ENCODE results near the gene DYTN. TPM values are rescaled to one million over a fixed set of nuclear protein-coding genes. Genes with fewer than 3 reads are reported as not detected.

DYTN gene, protein sequence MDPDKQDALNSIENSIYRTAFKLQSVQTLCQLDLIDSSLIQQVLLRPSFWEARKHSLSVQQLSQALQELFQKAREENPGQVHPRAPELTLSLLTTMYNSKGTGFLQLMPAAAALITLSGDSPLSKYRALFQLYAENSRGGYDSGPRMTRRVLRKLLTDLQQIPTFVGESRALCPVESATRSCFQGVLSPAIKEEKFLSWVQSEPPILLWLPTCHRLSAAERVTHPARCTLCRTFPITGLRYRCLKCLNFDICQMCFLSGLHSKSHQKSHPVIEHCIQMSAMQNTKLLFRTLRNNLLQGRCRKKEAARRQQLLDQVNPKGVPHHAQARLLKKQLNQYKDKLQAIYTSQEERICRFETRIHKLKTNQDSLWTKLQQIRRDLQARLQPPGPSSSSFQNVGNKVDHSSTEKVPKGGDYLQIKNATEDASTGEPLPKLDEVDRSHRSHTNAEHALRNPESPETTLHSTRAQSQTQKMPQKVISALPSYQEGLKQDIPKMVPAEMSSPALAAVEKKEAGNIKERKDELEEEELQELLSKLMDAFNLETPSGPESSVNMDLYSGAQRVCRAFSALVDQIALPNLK
- not detected for total RNA-seq

DNA sequence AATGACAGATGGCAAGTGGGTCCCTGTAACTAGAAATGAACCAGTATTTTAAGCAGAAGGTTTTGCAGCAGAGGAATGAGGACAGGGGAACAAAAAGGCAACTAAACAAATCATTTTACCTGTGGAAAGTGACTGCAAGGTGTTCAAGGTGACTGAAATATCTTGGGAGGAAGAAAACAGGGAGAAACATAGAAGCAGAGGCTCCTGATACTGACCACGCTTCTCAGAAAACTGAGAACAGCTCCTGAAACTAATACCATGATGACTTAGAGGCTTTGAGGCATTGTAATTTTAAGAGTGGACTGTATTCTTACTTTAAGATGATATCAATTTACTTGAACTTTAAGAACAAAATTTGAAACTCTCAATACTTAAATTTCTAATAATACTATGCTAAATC, at the start of gene DYTN:
Gene DYTN (minus strand): TSS at position 101 of the 400 bp plus-strand sequence. CDS start 117 bp downstream, outside the sequence.
- no peaks in the 10 kb centered on the region for H3K27me3 ChIP-seq
- no peak within 1 kb of the TSS for H3K27ac ChIP-seq
- no peaks in the 10 kb centered on the region for H3K9me3 ChIP-seq
- H3K4me3 ChIP-seq = no peak within 1 kb of the TSS
- H3K36me3 ChIP-seq = no peaks in the 10 kb centered on the region
- no peak for DNase-seq (ENCODE audit: low spot score in 2 of 2)
- H3K4me1 ChIP-seq = no peaks in the 10 kb centered on the region
- intact Hi-C loops (cut with DNase I; ENCODE audit: low total_unique reads) = no loop called here
- TF ChIP-seq POLR2AphosphoS5 (IDR thresholded peaks at IDR 0.05) (no peak), POLR2A (IDR thresholded peaks at IDR 0.05) (no peak)
- TF ChIP-seq, protein P1, sequence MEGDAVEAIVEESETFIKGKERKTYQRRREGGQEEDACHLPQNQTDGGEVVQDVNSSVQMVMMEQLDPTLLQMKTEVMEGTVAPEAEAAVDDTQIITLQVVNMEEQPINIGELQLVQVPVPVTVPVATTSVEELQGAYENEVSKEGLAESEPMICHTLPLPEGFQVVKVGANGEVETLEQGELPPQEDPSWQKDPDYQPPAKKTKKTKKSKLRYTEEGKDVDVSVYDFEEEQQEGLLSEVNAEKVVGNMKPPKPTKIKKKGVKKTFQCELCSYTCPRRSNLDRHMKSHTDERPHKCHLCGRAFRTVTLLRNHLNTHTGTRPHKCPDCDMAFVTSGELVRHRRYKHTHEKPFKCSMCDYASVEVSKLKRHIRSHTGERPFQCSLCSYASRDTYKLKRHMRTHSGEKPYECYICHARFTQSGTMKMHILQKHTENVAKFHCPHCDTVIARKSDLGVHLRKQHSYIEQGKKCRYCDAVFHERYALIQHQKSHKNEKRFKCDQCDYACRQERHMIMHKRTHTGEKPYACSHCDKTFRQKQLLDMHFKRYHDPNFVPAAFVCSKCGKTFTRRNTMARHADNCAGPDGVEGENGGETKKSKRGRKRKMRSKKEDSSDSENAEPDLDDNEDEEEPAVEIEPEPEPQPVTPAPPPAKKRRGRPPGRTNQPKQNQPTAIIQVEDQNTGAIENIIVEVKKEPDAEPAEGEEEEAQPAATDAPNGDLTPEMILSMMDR (IDR thresholded peaks at IDR 0.05) = no peak

DNA sequence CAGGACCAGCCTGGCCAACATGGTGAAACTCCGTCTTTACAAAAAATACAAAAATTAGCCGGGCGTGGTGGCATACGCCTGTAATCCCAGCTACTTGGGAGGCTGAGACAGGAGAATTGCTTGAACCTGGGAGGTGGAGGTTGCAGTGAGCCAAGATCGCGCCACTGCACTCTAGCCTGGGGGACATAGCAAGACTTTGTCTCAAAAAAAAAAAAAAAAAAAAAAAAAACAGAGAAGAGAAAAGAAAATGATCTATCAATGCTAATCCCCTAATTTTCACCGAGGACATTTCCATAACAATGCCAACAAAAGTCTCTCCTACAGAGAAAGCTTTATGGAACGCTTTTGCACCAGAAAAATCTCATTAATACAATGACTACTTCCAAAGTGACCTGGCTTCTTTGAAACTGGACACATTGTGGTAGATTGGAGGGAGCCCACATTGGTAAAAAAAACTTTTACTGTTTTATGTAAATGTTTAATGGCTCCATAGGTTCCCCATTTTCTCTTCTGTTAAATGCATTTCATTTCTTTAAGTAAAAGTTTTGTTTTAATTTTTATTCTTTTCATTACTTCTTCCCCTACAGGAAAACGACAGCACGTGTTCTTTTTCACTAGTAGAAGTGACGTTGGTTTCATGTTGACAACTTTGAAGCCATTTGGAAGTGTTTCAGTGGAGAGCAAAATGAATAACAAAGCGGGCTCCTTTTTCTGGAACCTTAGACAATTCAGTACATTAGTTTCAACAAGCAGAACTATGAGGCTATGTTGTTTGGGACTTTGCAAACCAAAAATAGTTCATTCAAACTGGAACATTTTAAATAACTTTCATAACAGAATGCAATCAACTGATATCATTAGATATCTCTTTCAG, 48.1 kb upstream of the DYTN start:
- no peaks in the 10 kb centered on the region for H3K4me1 ChIP-seq
- TF ChIP-seq, protein P1 (IDR thresholded peaks at IDR 0.05) = no peak
- TF ChIP-seq POLR2A (IDR thresholded peaks at IDR 0.05) (no peak), POLR2AphosphoS5 (IDR thresholded peaks at IDR 0.05) (no peak)
- H3K9me3 ChIP-seq = no peaks in the 10 kb centered on the region
- intact Hi-C loops (cut with DNase I; ENCODE audit: low total_unique reads) = no loop called here
- H3K4me3 ChIP-seq = peak overlapping the region; percentile 73 to 85 (median 83)
- H3K36me3 ChIP-seq = no peaks in the 10 kb centered on the region
- no peaks in the 10 kb centered on the region for H3K27me3 ChIP-seq
- DNase-seq (ENCODE audit: low spot score in 2 of 2) = no peak
- peak overlapping the region; percentile 91 to 94 for H3K27ac ChIP-seq

DNA sequence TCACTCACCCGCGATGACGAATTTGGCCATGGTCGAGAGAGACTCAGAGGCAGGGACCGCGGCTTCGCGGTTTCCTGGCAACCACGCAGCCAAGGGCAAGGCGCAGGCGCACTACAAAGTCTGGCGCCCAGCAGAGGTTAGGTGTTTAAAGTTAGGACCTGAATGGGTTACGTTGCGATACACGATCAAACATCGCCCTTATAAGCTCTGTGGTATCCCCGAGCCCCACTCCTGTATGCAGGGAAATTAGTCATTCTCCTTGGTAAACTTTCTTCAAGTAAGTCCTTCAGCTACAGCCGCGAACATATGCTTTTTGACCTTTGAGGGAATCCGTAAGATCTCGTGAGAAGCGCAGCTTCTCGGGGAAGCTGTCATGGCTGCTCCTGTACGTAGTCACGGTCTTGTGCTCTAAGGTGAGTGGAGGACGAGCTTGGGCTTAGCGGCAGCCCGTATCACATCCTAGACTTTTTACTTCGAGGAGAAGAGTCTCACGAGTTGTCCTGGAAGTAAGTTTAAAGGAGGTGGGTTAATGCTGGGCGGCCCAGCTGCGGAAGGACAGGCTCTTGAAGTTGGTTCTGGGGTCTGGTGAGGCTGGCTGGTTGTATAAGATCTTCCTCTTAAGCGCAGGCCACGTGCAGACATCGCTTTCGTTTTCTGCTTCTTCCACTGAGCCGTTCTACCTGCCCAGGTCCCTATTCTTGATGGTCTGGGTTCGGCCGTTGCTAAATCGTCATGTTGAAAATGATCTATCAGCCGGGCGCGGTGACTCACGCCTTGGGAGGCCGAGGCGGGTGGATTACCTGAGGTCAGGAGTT, 47.3 kb upstream of the DYTN start, which contains the start of the genes FASTKD2 and MDH1B:
Gene FASTKD2 (plus strand): TSS at position 365 of the 815 bp plus-strand sequence. CDS start 1,088 bp downstream, outside the sequence.
Gene MDH1B (minus strand): TSS at position 87 of the 815 bp plus-strand sequence. CDS start 57 bp downstream, at position 30.
- Histone ChIP-seq H3K4me3 (peak within 1 kb of the TSS; percentile 73 to 85 (median 83)), H3K27ac (peak within 1 kb of the TSS; percentile 91 to 94), H3K4me1 (no peaks in the 10 kb centered on the region), H3K27me3 (no peaks in the 10 kb centered on the region), H3K36me3 (no peaks in the 10 kb centered on the region), H3K9me3 (no peaks in the 10 kb centered on the region)
- peak; percentile 69 to 74 for DNase-seq (ENCODE audit: low spot score in 2 of 2)
- intact Hi-C loops (cut with DNase I; ENCODE audit: low total_unique reads) = no loop called here
- TF ChIP-seq, protein P1 (IDR thresholded peaks at IDR 0.05) = no peak
- TF ChIP-seq POLR2AphosphoS5 (IDR thresholded peaks at IDR 0.05) = peak; percentile 62 to 92 (median 91)

DNA sequence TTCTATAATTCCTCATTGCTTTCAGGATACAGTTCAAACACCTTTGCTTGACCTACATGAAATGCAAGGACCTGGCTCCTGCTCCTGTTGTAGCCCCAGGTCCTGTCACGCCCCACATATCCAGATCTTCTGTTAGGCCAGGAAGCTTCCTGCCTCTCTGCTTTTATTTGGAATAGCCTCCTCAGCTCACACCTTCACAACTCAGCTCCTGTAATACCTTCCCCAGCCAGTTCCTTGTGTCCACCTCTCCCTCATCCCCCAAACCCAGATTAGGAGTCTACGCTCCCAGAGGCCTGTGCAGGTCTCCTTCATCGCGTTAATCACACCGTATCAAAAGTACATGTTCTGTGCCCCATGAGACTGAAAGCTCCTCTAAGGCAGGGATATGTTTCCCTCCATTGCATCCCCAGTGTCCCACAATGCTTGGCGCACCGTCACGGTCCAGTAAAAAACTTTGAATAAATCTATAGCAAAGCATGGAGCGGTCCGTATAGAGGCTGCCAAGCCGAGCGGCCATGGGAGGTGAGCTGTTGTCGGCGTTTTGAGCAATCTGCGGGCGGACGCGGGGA, 46.6 kb upstream of the DYTN start:
- intact Hi-C loops (cut with DNase I; ENCODE audit: low total_unique reads) = no loop called here
- H3K27ac ChIP-seq = peak overlapping the region; percentile 91 to 94

More for the DNA sequence above, 46.6 kb upstream of the DYTN start:
- TF ChIP-seq POLR2A (IDR thresholded peaks at IDR 0.05) (no peak), POLR2AphosphoS5 (IDR thresholded peaks at IDR 0.05) (peak in 1 of 3 donors; percentile 5)
- Histone ChIP-seq H3K9me3 (no peaks in the 10 kb centered on the region), H3K4me3 (peak overlapping the region; percentile 73 to 85 (median 83)), H3K27me3 (no peaks in the 10 kb centered on the region), H3K36me3 (no peaks in the 10 kb centered on the region), H3K4me1 (no peaks in the 10 kb centered on the region)
- no peak for DNase-seq (ENCODE audit: low spot score in 2 of 2)
